ENCODE measurements around the gene NFYA.

DNA sequence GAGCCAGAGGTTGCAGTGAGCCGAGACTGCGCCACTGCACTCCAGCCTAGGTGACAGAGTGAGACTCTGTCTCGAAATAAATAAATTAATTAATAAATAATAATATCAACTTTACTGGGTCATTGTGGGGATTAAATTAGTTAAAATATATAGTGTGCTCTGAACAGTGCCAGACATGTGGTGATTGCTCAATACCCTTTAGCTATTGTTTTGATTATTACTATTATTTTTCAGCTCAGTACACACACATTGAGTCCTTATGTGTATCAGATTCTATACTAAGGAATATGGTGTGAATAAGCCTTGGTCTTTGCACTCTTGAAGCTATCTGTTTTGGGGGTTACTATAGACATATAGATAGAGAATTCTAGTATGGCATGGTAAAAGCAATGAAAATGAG is 52.5 kb downstream of the NFYA start:
- TF ChIP-seq EZH2phosphoT487 (IDR thresholded peaks at IDR 0.05; ENCODE audit: borderline replicate concordance, low read length), result no peak
- TF ChIP-seq, protein P1, sequence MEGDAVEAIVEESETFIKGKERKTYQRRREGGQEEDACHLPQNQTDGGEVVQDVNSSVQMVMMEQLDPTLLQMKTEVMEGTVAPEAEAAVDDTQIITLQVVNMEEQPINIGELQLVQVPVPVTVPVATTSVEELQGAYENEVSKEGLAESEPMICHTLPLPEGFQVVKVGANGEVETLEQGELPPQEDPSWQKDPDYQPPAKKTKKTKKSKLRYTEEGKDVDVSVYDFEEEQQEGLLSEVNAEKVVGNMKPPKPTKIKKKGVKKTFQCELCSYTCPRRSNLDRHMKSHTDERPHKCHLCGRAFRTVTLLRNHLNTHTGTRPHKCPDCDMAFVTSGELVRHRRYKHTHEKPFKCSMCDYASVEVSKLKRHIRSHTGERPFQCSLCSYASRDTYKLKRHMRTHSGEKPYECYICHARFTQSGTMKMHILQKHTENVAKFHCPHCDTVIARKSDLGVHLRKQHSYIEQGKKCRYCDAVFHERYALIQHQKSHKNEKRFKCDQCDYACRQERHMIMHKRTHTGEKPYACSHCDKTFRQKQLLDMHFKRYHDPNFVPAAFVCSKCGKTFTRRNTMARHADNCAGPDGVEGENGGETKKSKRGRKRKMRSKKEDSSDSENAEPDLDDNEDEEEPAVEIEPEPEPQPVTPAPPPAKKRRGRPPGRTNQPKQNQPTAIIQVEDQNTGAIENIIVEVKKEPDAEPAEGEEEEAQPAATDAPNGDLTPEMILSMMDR (IDR thresholded peaks at IDR 0.05; ENCODE audit: low read depth, low read length, poor library complexity, severe bottlenecking), result no peak
